GM18868 (cell line): Measurements from ENCODE around the gene GADL1.

ENCODE experiments used
- ATAC-seq: cut with Tn5 transposase; IDR thresholded peaks from one replicate; pipeline ENCODE4 v1.9.1; 2021; ENCODE audit warnings: mild to moderate bottlenecking, moderate library complexity; ENCODE audit not compliant: unreplicated experiment

GADL1 gene

GRCh38 chr3:30764891-30765290, 129.6 kb downstream of the GADL1 start:
- no peak for ATAC-seq

GRCh38 chr3:30764281-30764680, 130.2 kb downstream of the GADL1 start:
- ATAC-seq: no peak

- ATAC-seq: no peak
These were observed 133.1 kb downstream of the GADL1 start for GRCh38 chr3:30761374-30761773.

GRCh38 chr3:30760737-30761136, 133.7 kb downstream of the GADL1 start:
- no peak for ATAC-seq

- ATAC-seq: no peak
These were observed 134.3 kb downstream of the GADL1 start for GRCh38 chr3:30760040-30760695.

- no peak for ATAC-seq
These were observed 138.2 kb downstream of the GADL1 start for GRCh38 chr3:30756218-30756617.

- ATAC-seq: no peak
These were observed 140.0 kb downstream of the GADL1 start for GRCh38 chr3:30754426-30754825.

- ATAC-seq: no peak
These were observed 140.7 kb downstream of the GADL1 start for GRCh38 chr3:30753766-30754165.

GRCh38 chr3:30752970-30753369, 141.5 kb downstream of the GADL1 start:
- no peak for ATAC-seq

GRCh38 chr3:30752491-30752890, 142.0 kb downstream of the GADL1 start:
- ATAC-seq: no peak

- peak; percentile 84 for ATAC-seq
These were observed 142.7 kb downstream of the GADL1 start for GRCh38 chr3:30751610-30752299.

GRCh38 chr3:30750967-30751366, 143.5 kb downstream of the GADL1 start:
- no peak for ATAC-seq

- ATAC-seq: peak; percentile 35
These were observed 145.2 kb downstream of the GADL1 start for GRCh38 chr3:30749230-30749629.

- no peak for ATAC-seq
These were observed 146.6 kb downstream of the GADL1 start for GRCh38 chr3:30747771-30748281.

- ATAC-seq: no peak
These were observed 150.7 kb downstream of the GADL1 start for GRCh38 chr3:30743641-30744317.

- no peak for ATAC-seq
These were observed 151.5 kb downstream of the GADL1 start for GRCh38 chr3:30742796-30743619.

- ATAC-seq: no peak
These were observed 152.6 kb downstream of the GADL1 start for GRCh38 chr3:30741889-30742288.

- ATAC-seq: no peak
These were observed 155.9 kb downstream of the GADL1 start for GRCh38 chr3:30738605-30739004.

GRCh38 chr3:30737743-30738499, 156.5 kb downstream of the GADL1 start:
- ATAC-seq: no peak

- ATAC-seq: no peak
These were observed 160.8 kb downstream of the GADL1 start for GRCh38 chr3:30733696-30734095.
